PFSK-1 (cell line): ENCODE results near the gene RASSF1.

ENCODE experiments used
- FOXP2 ChIP-seq: optimal IDR thresholded peaks from 2 replicates; pipeline ENCODE3; 2011; ENCODE audit warnings: borderline replicate concordance, control low read depth, inconsistent platforms; ENCODE audit not compliant: insufficient read depth; ENCODE audit errors: extremely low read length, extremely low read depth
- POLR2AphosphoS5 ChIP-seq: IDR thresholded peaks from 2 replicates; pipeline ENCODE4 v1.6.1; 2012; ENCODE audit warnings: low read depth, mild to moderate bottlenecking, control low read depth, low read length, moderate library complexity
- SIN3A ChIP-seq: IDR thresholded peaks from 2 replicates; pipeline ENCODE4 v1.6.1; 2012; ENCODE audit warnings: mild to moderate bottlenecking, low read length, moderate library complexity, borderline replicate concordance; ENCODE audit not compliant: insufficient read depth
- TAF1 ChIP-seq: IDR thresholded peaks from 2 replicates; pipeline ENCODE4 v1.6.1; 2012; ENCODE audit warnings: low read length, control low read depth, borderline replicate concordance; ENCODE audit not compliant: insufficient read depth
- TF ChIP-seq, protein P1 (sequence below), 2 experiments: IDR thresholded peaks; 2 replicates each; pipeline versions ENCODE4 v1.6.1 to v1.8.0; 2011 to 2012; ENCODE audit warnings: low read depth in 2 of 2, low read length in 2 of 2, control low read depth in 1 of 2, inconsistent platforms in 1 of 2, mild to moderate bottlenecking in 1 of 2, moderate library complexity in 1 of 2; ENCODE audit not compliant: insufficient read depth in 1 of 2

Gene RASSF1

DNA sequence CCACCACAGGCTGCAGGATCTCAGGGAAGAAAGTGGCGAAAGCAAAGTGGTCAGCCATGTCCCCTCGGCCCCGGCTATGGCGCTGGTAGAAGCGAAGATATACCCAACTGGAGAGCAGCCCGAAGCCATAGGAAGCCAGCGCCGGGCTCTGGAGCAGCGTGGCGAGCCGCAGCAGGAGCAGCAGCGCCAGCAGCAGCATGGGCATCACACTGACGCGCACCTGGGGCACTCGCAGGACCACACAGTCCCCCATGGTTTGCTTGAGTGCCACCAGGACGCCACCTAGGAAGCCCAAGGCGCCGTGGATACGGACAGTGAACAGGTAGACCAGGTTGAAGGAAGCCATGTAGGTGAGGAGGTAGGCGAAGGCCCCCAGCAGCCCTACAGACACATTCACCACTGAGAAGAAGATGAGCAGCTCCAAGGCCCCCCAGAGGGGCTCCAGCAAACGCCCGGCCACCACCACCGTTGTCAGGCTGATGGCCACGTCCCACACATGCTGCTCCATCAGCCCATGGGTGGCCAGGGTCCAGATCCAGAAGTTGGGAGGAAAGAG is 17.8 kb upstream of the RASSF1 start:
- TF ChIP-seq TAF1 (no peak), SIN3A (no peak), POLR2AphosphoS5 (no peak), FOXP2 (no peak)
- TF ChIP-seq, protein P1, sequence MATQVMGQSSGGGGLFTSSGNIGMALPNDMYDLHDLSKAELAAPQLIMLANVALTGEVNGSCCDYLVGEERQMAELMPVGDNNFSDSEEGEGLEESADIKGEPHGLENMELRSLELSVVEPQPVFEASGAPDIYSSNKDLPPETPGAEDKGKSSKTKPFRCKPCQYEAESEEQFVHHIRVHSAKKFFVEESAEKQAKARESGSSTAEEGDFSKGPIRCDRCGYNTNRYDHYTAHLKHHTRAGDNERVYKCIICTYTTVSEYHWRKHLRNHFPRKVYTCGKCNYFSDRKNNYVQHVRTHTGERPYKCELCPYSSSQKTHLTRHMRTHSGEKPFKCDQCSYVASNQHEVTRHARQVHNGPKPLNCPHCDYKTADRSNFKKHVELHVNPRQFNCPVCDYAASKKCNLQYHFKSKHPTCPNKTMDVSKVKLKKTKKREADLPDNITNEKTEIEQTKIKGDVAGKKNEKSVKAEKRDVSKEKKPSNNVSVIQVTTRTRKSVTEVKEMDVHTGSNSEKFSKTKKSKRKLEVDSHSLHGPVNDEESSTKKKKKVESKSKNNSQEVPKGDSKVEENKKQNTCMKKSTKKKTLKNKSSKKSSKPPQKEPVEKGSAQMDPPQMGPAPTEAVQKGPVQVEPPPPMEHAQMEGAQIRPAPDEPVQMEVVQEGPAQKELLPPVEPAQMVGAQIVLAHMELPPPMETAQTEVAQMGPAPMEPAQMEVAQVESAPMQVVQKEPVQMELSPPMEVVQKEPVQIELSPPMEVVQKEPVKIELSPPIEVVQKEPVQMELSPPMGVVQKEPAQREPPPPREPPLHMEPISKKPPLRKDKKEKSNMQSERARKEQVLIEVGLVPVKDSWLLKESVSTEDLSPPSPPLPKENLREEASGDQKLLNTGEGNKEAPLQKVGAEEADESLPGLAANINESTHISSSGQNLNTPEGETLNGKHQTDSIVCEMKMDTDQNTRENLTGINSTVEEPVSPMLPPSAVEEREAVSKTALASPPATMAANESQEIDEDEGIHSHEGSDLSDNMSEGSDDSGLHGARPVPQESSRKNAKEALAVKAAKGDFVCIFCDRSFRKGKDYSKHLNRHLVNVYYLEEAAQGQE (IDR thresholded peaks at IDR 0.05; ENCODE audit: insufficient read depth in 1 of 2, low read depth in 2 of 2, low read length in 2 of 2), result no peak

DNA sequence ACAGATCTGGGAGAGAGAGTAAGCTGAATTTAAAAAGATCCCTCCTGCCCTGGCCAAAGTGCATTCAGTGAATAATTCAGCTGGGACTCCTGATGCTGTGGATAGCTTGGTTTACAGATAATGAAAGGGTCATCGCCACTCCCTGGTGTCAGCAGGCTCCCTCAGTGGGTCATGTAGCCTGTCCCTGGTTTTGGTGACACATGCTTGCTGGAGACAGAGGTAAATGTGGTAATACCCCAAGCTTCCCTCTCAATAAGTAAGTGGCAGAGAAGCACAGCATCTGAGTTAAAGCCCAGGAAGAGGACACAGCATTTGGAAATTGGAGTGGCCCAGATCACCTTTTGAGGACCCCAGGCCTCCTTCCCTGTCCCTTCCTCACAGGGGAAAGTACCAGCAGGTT is 16.8 kb upstream of the RASSF1 start:
- no peak for TF ChIP-seq TAF1
- TF ChIP-seq, protein P1 (IDR thresholded peaks at IDR 0.05; ENCODE audit: insufficient read depth in 1 of 2, low read depth in 2 of 2, low read length in 2 of 2), result no peak
- no peak for TF ChIP-seq POLR2AphosphoS5
- TF ChIP-seq SIN3A, result no peak
- TF ChIP-seq FOXP2, result no peak

DNA sequence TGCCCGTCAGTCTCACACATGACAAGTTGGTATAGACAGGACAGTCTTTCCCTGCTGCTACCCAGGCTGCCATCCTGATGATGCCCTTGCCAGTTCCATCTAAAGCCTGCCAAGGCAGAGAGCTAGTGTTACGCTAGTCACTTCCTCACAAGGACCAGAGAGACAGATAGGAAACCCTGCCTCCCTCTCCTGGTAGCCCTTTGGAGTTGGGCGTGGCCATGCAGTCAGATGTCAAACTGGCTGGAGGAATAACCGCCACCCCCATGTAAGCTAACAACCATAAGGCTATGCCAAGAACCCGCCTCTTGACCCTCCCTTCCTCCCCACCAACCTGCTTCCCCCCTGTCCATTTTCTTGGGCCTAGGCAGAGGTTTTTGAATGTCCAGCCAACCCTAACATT is 15.9 kb upstream of the RASSF1 start:
- no peak for TF ChIP-seq POLR2AphosphoS5
- TF ChIP-seq, protein P1 (IDR thresholded peaks at IDR 0.05; ENCODE audit: insufficient read depth in 1 of 2, low read depth in 2 of 2, low read length in 2 of 2), result no peak
- TF ChIP-seq SIN3A, result no peak; the same call in 1 of the 2 replicates
- no peak for TF ChIP-seq TAF1

GRCh38 chr3:50355829-50356552 is 15.4 kb upstream of the RASSF1 start:
- no peak for TF ChIP-seq SIN3A
- no peak for TF ChIP-seq FOXP2
- no peak for TF ChIP-seq TAF1
- TF ChIP-seq, protein P1 (IDR thresholded peaks at IDR 0.05; ENCODE audit: insufficient read depth in 1 of 2, low read depth in 2 of 2, low read length in 2 of 2), result no peak
- no peak for TF ChIP-seq POLR2AphosphoS5
